AG04449 (cell line): ENCODE measurements around the gene CPT1A.

Source experiments
- CTCF ChIA-PET: fragments of 350-600 bp; formaldehyde crosslinking; extraction: SDS; loops from one replicate; lab custom pipeline; 2021; ENCODE audit warnings: antibody characterized with exemption; lab: Yijun Ruan, JAX
- POLR2A ChIA-PET: fragments of 400-600, 350-600 bp; formaldehyde crosslinking; extraction: SDS; loops from one replicate; lab custom pipeline; 2020; ENCODE audit warnings: antibody characterized with exemption, inconsistent platforms; lab: Yijun Ruan, JAX
- DNase-seq: peaks from one replicate; pipeline ENCODE4 v3.0.0-alpha.2; 2010; ENCODE audit warnings: low read depth, low spot score
- H3K4me3 ChIP-seq: 2 replicates; pipeline ENCODE4 v1.5.1; 2011; ENCODE audit warnings: low read depth, mild to moderate bottlenecking, control low read depth, low read length
- CTCF ChIP-seq: IDR thresholded peaks from one replicate; pipeline ENCODE4 v1.5.1; 2011; ENCODE audit warnings: mild to moderate bottlenecking, moderate library complexity, low read length, control low read depth, inconsistent platforms; ENCODE audit not compliant: insufficient read depth; ENCODE audit errors: missing control alignments

Gene CPT1A

GRCh38 chr11:68855205-68855981, 13.7 kb upstream of the CPT1A start:
- DNase-seq, result no peak
- H3K4me3 ChIP-seq, result peak overlapping the region; percentile 53
- ChIA-PET POLR2A (interaction anchor here (1.2 kb wide), 1 partner anchor 49 kb away, joined by 4 read pairs; the partner anchor contains the start of genes IGHMBP2 and MRPL21), CTCF (interaction anchor here (1.2 to 1.4 kb wide), 3 partner anchors 11 to 35 kb away, joined by 3 to 4 read pairs (median 4); partner anchors contain the start of gene CPT1A)
- TF ChIP-seq CTCF, result no peak

GRCh38 chr11:68854273-68854958, 12.7 kb upstream of the CPT1A start:
- POLR2A ChIA-PET, result interaction anchor here (1.2 kb wide), 1 partner anchor 50 kb away, joined by 4 read pairs; the partner anchor contains the start of genes IGHMBP2 and MRPL21

GRCh38 chr11:68852628-68853027, 10.9 kb upstream of the CPT1A start:
- no peak for DNase-seq
- ChIA-PET CTCF (interaction anchor here (1.0 to 2.6 kb wide), 3 partner anchors 11 to 236 kb away, joined by 3 to 12 read pairs (median 4); partner anchors contain the start of gene CPT1A), POLR2A (interaction anchor here (0.6 kb wide), 1 partner anchor 10 kb away, joined by 3 read pairs; no protein-coding TSS in a partner anchor)
- no peak for TF ChIP-seq CTCF
- no peak overlapping the region for H3K4me3 ChIP-seq

More at GRCh38 chr11:68854273-68854958, 12.7 kb upstream of the CPT1A start:
- DNase-seq, result no peak
- H3K4me3 ChIP-seq, result peak overlapping the region; percentile 53
- CTCF ChIA-PET, result interaction anchor here (1.2 to 1.4 kb wide), 3 partner anchors 10 to 36 kb away, joined by 3 to 4 read pairs (median 4); partner anchors contain the start of gene CPT1A
- TF ChIP-seq CTCF, result no peak

- no peak for DNase-seq
- TF ChIP-seq CTCF, result no peak
- POLR2A ChIA-PET, result no interaction called here
- CTCF ChIA-PET, result no interaction called here
- no peak overlapping the region for H3K4me3 ChIP-seq
Measured at GRCh38 chr11:68848429-68848828, 6.7 kb upstream of the CPT1A start.

- ChIA-PET POLR2A (no interaction called here), CTCF (interaction anchor here (1.2 kb wide), 1 partner anchor 43 kb away, joined by 3 read pairs; no protein-coding TSS in a partner anchor)
- DNase-seq, result no peak
- no peak for TF ChIP-seq CTCF
- H3K4me3 ChIP-seq, result no peak overlapping the region
Measured at GRCh38 chr11:68847395-68847794, 5.7 kb upstream of the CPT1A start.
